Activated B cell treated with CpG ODN at 0.5 μM for 24 hours (primary cell): ENCODE results near the gene RNF220. TPM values are rescaled to one million over a fixed set of nuclear protein-coding genes. Genes with fewer than 3 reads are reported as not detected.

Experiments
- ATAC-seq: fragments of 200-7000 bp; cut with Tn5 transposase; one replicate; pipeline ENCODE4 v1.10.0; 2021; ENCODE audit warnings: low read depth, mild to moderate bottlenecking, moderate library complexity
- CTCF ChIA-PET: fragments of 350-600 bp; sonication (Branson Sonifier 250); formaldehyde crosslinking; loops from one replicate; lab custom pipeline; 2021; ENCODE audit warnings: antibody characterized with exemption; lab: Charles Lee
- POLR2A ChIA-PET: fragments of 350-600 bp; sonication (Branson Sonifier 250); formaldehyde crosslinking; loops from one replicate; lab custom pipeline; 2021; ENCODE audit warnings: antibody characterized with exemption; lab: Charles Lee
- DNase-seq: peaks from one replicate; pipeline ENCODE4 v3.0.0; 2022
- H3K27ac Mint-ChIP-seq: one replicate; pipeline ENCODE4 v1.8.0; 2020; ENCODE audit warnings: mixed read lengths
- H3K27me3 Mint-ChIP-seq: one replicate; pipeline ENCODE4 v1.8.0; 2021; ENCODE audit warnings: mixed read lengths
- H3K36me3 Mint-ChIP-seq: one replicate; pipeline ENCODE4 v1.8.0; 2021; ENCODE audit warnings: low read depth, mixed read lengths
- H3K4me1 Mint-ChIP-seq: one replicate; pipeline ENCODE4 v1.8.0; 2021; ENCODE audit warnings: mixed read lengths
- H3K4me3 Mint-ChIP-seq: one replicate; pipeline ENCODE4 v1.8.0; 2020; ENCODE audit warnings: mild to moderate bottlenecking, mixed read lengths
- H3K9me3 Mint-ChIP-seq: one replicate; pipeline ENCODE4 v1.8.0; 2020; ENCODE audit warnings: mixed read lengths
- intact Hi-C: fragments of 100-400 bp; cut with micrococcal nuclease; formaldehyde crosslinking; loops from one replicate; pipeline ENCODE4 v1.15.1; 2024
- total RNA-seq: library from RNA; stranded (reverse); gene quantifications from 2 replicates; pipeline ENCODE4 v1.2.3, GENCODE V29; 2022
- TF ChIP-seq, protein P1 (sequence below): fragments of 200-600 bp; IDR thresholded peaks from one replicate; pipeline ENCODE4 v1.8.0; 2022; ENCODE audit warnings: antibody characterized with exemption, mild to moderate bottlenecking

RNF220 gene
- total RNA-seq, 1 donor from 2014 or later: 103 TPM

DNA sequence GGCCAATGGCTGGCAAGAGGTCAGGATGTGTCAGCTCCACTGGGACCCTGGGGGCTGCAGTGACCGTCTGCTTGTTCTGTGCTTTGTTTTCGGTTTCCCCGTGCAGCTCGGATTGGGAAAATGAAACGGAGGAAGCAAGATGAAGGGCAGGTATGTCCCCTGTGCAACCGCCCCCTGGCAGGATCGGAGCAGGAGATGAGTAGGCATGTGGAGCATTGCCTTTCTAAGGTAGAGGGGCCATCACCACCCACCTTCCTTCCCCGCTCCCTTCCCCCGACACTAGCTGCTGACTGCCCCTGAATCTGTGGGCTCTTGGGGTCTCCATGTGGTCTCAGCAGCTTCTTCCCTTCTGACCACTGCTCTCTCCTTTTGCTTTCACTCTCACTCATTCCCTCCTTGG lies 230.4 kb downstream of the RNF220 start:
- Mint-ChIP-seq H3K4me3 (no peak overlapping the region), H3K27ac (no peak overlapping the region), H3K27me3 (no peaks in the 10 kb centered on the region), H3K36me3 (peaks cover 66% of the 10 kb centered on the region), H3K9me3 (no peaks in the 10 kb centered on the region), H3K4me1 (peaks cover 38% of the 10 kb centered on the region)
- intact Hi-C loops: loop anchor here (10.0 kb wide), 1 partner anchor 641 kb away; the partner anchor contains the start of gene CCDC24
- TF ChIP-seq, protein P1, sequence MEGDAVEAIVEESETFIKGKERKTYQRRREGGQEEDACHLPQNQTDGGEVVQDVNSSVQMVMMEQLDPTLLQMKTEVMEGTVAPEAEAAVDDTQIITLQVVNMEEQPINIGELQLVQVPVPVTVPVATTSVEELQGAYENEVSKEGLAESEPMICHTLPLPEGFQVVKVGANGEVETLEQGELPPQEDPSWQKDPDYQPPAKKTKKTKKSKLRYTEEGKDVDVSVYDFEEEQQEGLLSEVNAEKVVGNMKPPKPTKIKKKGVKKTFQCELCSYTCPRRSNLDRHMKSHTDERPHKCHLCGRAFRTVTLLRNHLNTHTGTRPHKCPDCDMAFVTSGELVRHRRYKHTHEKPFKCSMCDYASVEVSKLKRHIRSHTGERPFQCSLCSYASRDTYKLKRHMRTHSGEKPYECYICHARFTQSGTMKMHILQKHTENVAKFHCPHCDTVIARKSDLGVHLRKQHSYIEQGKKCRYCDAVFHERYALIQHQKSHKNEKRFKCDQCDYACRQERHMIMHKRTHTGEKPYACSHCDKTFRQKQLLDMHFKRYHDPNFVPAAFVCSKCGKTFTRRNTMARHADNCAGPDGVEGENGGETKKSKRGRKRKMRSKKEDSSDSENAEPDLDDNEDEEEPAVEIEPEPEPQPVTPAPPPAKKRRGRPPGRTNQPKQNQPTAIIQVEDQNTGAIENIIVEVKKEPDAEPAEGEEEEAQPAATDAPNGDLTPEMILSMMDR: no peak
- ChIA-PET CTCF (interaction anchor here (0.9 kb wide), 1 partner anchor 17 kb away, joined by 3 read pairs; no protein-coding TSS in a partner anchor), POLR2A (interaction anchor here (4.9 kb wide), 1 partner anchor 38 kb away, joined by 58 read pairs; the partner anchor contains the start of genes ARMH1 and TMEM53)
- no peak for DNase-seq
- no peak for ATAC-seq

DNA sequence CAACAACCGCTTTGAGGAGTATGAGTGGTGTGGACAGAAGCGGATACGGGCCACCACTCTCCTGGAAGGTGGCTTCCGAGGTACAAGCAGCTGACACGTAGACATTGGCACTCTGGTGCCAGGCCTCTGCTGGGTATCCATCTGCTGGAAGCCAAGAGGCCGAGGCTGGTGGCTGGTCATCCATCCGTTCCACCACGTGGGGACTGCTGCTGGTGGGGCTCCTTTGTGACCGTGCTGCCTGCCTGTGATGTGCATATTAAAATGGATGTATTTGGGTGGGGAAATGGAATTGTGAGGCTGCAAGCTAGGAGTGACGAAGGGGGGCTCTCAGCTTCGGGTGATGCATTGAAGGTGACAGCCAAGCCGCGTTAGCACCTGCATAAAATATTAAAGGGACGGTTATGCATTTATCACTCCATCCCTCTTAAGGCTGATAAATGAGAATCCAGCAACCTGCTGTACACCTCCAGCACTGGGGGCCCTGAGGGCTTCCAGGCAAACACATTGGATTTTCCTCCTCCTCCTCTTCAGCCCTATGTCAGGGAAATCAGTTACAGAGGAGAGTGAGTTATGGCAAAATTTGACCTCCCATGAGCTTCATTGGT lies 231.1 kb downstream of the RNF220 start:
- TF ChIP-seq, protein P1: no peak
- no peak overlapping the region for H3K27ac Mint-ChIP-seq
- H3K36me3 Mint-ChIP-seq: peaks cover 74% of the 10 kb centered on the region
- ChIA-PET CTCF (interaction anchor here (0.9 to 1.1 kb wide), 2 partner anchors 16 to 26 kb away, joined by 3 to 5 read pairs; no protein-coding TSS in a partner anchor), POLR2A (interaction anchor here (0.5 to 1.2 kb wide), 4 partner anchors 38 to 1691 kb away, joined by 3 read pairs; partner anchors contain the start of genes ARMH1 and TMEM53)
- no peaks in the 10 kb centered on the region for H3K9me3 Mint-ChIP-seq
- no peak overlapping the region for H3K4me3 Mint-ChIP-seq
- peaks cover 32% of the 10 kb centered on the region for H3K4me1 Mint-ChIP-seq
- ATAC-seq (no peak), DNase-seq (no peak)
- intact Hi-C loops: loop anchor here (10.0 kb wide), 1 partner anchor 641 kb away; the partner anchor contains the start of gene CCDC24
- H3K27me3 Mint-ChIP-seq: no peaks in the 10 kb centered on the region

DNA sequence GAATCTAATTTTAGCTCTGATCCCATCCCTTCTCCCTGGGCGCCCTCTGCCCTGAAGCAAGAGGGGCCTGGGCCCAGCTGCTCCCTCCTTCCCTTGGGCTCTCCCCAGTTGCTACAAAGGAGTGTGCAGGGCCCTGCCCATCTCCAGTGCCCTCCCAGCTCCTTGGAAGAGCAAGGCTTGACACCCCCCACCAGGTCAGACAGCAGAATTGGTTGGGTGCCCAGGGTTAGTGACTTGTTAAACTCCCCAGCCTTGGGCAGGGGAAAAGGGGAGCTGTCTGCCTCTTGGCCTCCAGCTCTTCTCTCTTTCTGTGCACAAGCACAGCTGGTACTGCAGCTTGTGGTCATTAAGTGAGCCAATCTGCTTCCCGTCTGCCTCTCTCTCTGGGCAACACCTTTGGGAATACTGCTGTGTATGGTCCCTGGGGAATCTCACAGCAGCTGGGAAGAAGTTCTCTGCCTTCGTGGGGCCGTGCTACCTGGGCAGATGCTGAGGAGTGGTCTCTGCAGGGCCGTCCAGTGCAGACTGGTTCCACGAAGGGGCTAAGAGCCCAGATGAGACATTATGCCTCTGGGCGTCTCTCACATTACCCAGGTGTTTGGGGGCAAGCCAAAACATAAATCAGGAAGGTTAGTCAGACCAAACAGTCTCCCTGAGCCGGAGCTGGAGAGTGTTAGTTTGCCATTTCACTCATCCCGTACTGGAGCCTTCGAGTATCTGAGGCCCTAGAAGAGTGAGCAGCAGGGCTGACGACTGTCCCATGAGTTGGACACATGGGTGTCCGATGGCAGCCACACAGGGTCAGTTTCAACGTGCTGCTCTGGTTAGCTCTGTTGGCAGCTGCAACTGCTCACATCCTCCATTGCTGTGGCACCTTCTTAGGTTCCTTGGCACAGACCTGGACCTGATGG lies 231.9 kb downstream of the RNF220 start:
- intact Hi-C loops: loop anchor here (10.0 kb wide), 1 partner anchor 642 kb away; the partner anchor contains the start of gene CCDC24
- Mint-ChIP-seq H3K9me3 (no peaks in the 10 kb centered on the region), H3K27me3 (no peaks in the 10 kb centered on the region), H3K4me1 (peaks cover 26% of the 10 kb centered on the region), H3K27ac (no peak overlapping the region), H3K4me3 (no peak overlapping the region), H3K36me3 (peaks cover 81% of the 10 kb centered on the region)
- TF ChIP-seq, protein P1: no peak
- ChIA-PET POLR2A (interaction anchor here (0.5 to 1.2 kb wide), 4 partner anchors 37 to 1691 kb away, joined by 3 read pairs; partner anchors contain the start of genes ARMH1 and TMEM53), CTCF (interaction anchor here (0.9 to 2.1 kb wide), 3 partner anchors 11 to 26 kb away, joined by 3 to 5 read pairs (median 5); no protein-coding TSS in a partner anchor)
- DNase-seq (no peak), ATAC-seq (no peak)

DNA sequence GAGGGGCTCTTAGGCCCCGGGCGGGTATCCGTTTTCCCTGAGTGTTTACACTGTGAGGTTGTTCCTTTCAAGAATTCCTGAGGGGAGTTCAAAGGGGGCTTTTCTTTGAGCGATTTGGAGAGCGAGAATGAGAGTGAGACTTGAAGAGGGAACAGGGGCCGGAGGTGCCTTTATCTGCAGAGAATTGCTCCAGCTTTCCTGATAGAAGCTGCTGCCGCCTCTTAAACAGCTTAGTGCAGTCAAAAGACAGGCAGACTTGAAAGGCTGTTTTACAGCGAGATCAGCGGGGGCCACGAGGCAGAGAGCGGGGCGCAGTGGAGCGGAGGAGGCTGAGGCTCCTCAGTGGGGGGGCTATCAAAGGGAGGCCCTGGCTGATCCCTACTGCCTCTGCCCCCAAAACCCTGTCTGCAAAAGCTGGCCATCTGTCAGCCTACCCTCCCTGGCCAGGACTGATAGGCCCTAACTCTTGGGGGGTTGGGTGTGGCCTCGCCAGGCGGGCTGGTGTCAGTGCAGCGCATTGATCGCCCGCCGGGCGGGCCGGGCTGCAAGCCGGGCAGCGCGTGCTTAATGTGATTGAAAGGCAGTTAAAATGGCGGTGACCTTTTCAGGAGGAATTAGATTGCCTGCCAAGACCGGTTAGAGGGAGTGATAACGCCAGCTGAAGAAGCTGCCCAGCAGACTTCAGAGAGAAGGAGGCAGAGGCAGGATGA lies 232.8 kb downstream of the RNF220 start:
- H3K9me3 Mint-ChIP-seq: no peaks in the 10 kb centered on the region
- POLR2A ChIA-PET: interaction anchor here (1.5 kb wide), 1 partner anchor 84 kb away, joined by 4 read pairs; no protein-coding TSS in a partner anchor
- peaks cover 90% of the 10 kb centered on the region for H3K36me3 Mint-ChIP-seq
- intact Hi-C loops: loop anchor here (10.0 kb wide), 1 partner anchor 643 kb away; the partner anchor contains the start of gene CCDC24
- TF ChIP-seq, protein P1: no peak
- H3K27ac Mint-ChIP-seq: no peak overlapping the region
- DNase-seq: no peak
- no peak overlapping the region for H3K4me3 Mint-ChIP-seq
- ATAC-seq: no peak
- peaks cover 20% of the 10 kb centered on the region for H3K4me1 Mint-ChIP-seq
- CTCF ChIA-PET: interaction anchor here (2.1 kb wide), 1 partner anchor 10 kb away, joined by 5 read pairs; no protein-coding TSS in a partner anchor
- H3K27me3 Mint-ChIP-seq: no peaks in the 10 kb centered on the region
